GM18505 (cell line): ENCODE results near the gene ACADM.
"Not testable (repeated sequence)": the region's sequence is repeated elsewhere in the genome, so short reads cannot be mapped to it uniquely, and the experiment has no call there.

ENCODE experiments used
- ATAC-seq: cut with Tn5 transposase; IDR thresholded peaks from one replicate; pipeline ENCODE4 v1.9.1; 2021; ENCODE audit not compliant: unreplicated experiment
- POLR2A ChIP-seq: IDR thresholded peaks from 4 replicates; pipeline ENCODE4 v1.6.1; 2011; ENCODE audit warnings: borderline replicate concordance; ENCODE audit not compliant: insufficient read depth, insufficient read length; ENCODE audit errors: extremely low read depth

The ACADM gene

DNA sequence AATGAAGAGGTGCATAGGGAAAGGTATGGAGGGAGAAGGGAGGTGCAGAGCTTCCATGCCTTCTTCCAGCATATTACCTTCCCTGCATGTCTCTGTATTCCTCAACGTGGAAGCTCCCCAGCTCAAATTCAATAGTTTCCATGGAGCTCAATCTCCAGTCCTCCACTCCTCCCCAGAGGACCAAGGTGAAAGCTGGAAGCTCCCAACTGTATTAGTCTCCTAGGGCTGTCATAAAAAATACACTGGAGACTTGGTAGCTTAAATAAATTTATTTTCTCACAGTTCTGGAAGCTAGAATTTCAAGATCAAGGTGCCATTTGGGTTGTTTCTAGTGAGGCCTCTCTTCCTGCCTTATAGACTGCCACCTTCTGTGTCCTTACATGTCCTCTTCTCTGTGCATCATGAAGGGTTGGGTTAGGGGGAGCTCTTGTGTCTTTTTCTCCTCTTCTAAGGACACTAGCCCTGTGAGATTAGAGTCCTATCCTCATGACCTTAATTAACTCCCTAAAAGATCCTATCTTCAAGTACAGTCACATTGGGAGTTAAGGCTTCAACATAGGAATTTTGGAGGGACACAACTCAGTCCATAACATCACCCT is 39.6 kb downstream of the ACADM start:
- no peak for TF ChIP-seq POLR2A
- ATAC-seq = no peak

DNA sequence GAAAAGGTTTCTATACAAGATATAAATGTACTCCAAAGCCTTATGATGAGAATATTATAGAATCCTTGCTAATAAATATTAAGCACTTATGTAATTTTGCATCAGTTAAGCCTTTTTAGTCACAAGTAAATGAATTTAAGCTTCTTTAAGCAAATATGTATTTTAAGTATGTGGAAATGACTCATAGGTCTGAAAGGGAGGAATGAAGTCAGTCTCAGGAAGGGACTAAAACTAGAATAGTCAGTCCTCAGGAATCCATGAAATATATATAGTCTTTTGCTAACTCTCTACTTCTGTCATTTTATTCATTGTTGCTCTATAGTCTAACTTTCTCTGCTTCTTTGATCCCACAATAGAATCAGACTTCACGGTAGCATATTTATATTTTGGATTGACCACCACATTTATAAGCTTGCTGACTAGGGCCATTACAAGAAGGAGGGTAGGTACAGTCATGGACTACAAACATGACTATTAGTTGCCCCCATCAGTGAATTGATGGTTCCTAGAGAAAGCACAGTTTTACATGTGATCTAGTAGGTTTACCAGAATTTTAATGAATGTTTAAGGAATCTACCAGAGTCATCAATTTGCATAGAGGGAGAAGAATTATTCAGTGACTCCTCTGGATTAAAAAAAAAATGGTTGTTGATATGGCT is 41.3 kb downstream of the ACADM start:
- TF ChIP-seq POLR2A = no peak
- ATAC-seq = no peak

DNA sequence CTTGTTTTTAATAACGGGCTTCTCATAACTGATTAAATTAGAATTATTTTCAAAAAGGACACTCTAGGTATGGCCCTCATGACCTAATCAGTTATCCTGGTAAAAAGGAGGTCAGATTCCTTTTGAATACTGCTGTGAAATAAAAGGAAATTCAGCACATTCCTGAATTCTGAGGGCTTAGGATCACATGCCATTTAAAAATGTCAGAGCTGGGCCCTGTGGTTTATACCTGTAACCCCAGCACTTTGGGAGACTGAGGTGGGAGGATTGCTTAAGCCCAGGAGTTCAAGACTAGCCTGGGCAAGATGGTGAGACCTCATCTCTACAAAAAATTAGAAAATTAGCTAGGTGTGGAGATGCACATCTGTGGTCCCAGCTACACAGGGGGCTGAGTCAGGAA is 43.5 kb downstream of the ACADM start:
- no peak for TF ChIP-seq POLR2A
- ATAC-seq = no peak

GRCh38 chr1:75770761-75771160 is 46.3 kb downstream of the ACADM start:
- no peak for ATAC-seq

GRCh38 chr1:75771978-75772377 is 47.5 kb downstream of the ACADM start:
- no peak for ATAC-seq
- no peak for TF ChIP-seq POLR2A

More at GRCh38 chr1:75770761-75771160, 46.3 kb downstream of the ACADM start:
- TF ChIP-seq POLR2A = no peak

GRCh38 chr1:75777812-75778211 is 53.3 kb downstream of the ACADM start:
- ATAC-seq = not testable (repeated sequence)

DNA sequence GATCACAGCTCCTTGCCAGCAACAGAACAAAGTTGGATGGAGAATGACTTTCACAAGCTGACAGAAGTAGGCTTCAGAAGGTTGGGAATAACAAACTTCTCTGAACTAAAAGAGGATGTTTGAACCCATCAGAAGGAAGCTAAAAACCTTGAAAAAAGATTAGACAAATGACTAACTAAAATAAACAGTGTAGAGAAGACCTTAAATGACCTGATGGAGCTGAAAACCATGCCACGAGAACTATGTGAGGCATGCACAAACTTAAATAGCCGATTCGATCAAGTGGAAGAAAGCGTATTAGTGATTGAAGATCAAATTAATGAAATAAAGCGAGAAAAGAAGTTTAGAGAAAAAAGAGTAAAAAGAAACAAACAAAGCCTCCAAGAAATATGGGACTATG is 54.2 kb downstream of the ACADM start:
- ATAC-seq = not testable (repeated sequence)

DNA sequence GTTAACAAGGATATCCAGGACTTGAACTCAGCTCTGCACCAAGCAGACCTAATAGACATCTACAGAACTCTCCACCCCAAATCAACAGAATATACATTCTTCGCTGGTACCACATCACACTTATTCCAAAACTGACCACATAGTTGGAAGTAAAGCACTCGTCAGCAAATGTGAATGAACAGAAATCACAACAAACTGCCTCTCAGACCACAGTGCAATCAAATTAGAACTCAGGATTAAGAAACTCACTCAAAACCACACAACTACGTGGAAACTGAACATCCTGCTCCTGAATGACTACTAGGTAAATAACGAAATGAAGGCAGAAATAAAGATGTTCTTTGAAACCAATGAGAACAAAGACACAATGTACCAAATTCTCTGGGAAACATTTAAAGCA is 55.7 kb downstream of the ACADM start:
- not testable (repeated sequence) for ATAC-seq

DNA sequence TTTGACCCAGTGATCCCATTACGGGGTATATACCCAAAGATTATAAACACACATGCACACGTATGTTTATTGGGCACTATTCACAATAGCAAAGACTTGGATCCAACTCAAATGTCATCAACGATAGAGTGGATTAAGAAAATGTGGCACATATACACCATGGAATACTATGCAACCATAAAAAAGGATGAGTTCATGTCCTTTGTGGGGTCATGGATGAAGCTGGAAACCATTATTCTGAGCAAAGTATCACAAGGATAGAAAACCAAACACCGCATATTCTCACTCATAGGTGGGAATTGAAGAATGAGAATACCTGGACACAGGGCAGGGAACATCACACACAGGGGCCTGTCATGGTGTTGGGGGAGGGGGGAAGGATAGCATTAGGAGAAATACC is 59.4 kb downstream of the ACADM start:
- not testable (repeated sequence) for ATAC-seq

GRCh38 chr1:75785320-75785982 is 60.9 kb downstream of the ACADM start:
- TF ChIP-seq POLR2A = no peak
- ATAC-seq = peak; percentile 6

DNA sequence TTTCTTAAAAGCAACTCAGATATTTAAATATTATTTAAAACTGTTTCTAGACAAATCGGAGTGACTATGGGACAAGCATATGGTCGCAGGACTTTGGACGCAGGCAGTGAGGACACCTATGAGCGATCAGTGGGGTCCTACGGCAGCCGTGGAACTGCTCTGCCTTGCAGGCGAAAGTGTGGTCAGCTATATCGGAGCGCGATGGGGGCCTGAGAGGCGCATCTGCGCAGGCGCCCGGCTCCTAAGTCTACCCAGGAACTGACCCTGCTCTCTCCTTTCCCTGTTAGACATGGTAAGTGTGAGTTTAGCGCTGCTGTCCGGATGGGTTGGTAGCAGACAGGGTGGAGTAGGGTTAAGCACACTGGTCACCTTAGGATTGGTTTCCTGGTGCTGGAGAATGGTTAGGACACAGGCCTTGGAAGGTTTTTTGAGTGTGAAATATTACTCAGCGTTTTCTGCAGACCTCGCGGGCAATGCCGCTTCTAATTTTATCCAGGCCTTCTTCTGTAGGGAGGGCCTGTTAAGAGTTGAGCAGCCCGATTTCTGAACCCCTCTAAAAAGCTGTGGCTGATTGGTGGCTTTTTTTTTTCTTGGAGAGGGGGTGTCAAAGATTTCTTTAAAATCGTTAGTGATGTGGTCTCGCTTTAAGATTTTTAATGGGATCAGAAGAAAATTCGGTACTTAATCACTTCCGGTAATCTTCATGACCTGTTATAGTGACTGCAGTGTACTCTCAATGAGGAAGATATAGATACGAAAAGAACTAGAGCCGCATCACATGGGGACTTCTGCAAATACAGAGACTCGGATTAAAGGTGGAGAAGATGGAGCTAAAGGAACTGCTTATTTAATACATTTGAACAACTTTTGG is 61.7 kb downstream of the ACADM start, which contains the start of gene RABGGTB:
RABGGTB (plus strand) TSS at position 274 of the 871 bp plus-strand sequence; CDS start at position 290, 16 bp downstream.
- ATAC-seq = peak; percentile 64
- TF ChIP-seq POLR2A = peak; percentile 99

DNA sequence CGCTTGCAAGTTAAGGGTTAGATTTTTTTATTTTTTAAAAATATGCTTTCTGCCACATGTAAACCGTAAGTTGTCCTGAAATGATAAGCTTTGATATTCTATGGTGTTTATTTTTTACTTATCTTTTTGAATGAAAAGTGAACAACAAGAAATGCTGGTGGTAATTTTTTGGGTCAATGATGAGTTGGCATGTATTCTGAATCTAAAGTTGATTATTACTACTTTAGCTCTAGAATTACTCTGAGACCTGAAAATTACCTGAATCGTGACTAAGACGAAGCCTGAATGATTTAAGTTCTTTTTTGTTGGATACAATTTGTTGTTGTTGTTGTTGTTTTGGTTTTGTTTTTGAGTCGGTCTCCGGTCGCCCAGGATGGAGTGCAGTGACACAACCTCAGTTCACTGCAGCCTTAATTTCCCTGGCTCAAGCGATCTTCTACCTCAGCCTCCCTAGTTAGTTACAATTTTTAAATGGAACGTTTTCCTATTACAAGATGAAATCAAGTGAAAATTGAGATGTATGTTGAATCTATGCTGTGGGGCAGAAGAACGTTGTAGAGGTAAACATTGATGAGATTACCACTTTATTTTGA is 62.5 kb downstream of the ACADM start:
- no peak for ATAC-seq
- TF ChIP-seq POLR2A = no peak

DNA sequence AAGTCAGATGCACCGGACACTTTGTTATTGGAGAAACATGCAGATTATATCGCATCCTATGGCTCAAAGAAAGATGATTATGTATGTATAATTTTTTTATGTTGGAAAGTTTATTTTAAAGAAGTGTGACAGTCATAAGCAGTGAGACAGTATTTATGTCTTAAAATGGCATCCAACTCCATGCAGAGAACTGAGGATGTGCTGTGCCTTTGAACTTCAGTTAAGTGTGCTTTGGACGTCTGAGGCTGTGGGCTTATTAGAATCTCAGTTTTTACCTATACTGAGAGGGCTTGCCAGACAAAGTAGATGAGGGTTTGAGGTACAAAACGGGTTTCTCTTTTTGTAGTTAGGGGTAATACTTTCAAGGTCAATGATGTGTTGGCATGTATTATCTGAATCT is 63.0 kb downstream of the ACADM start:
- TF ChIP-seq POLR2A = no peak
- no peak for ATAC-seq
